A549 (cell line): ENCODE measurements around the gene NRXN3. TPM values are rescaled to one million over a fixed set of nuclear protein-coding genes. Genes with fewer than 3 reads are reported as not detected.
A peak's percentile ranks its signal among the peaks of the same experiment; 100 is the strongest.

Experiments
- ATAC-seq, 2 experiments: fragments of 200-7000 bp in 1 of 2; fragments of >200 bp in 1 of 2; cut with Nextera tagmentation in 1 of 2; cut with Tn5 transposase in 1 of 2; 3 replicates each; pipeline versions ENCODE4 v1.8.0 to v1.9.1; 2018 to 2020; ENCODE audit warnings: mild to moderate bottlenecking in 1 of 2, moderate library complexity in 1 of 2
- CTCF ChIA-PET: fragments of 300-600 bp; sonication (Branson Sonifier 250); formaldehyde crosslinking; extraction: SDS; loops from one replicate; lab custom pipeline; 2021; ENCODE audit warnings: antibody characterized with exemption, inconsistent platforms; lab: Yijun Ruan, JAX
- POLR2A ChIA-PET: fragments of 350-600 bp; formaldehyde crosslinking; extraction: SDS; loops from one replicate; lab custom pipeline; 2021; ENCODE audit warnings: antibody characterized with exemption, inconsistent platforms; lab: Yijun Ruan, JAX
- DNase-seq, 2 experiments: peaks; one replicate each; pipeline versions ENCODE4 v3.0.0 to v3.0.0-alpha.2; 2011 to 2016; ENCODE audit warnings: low read depth in 1 of 2, low spot score in 1 of 2
- FAIRE-seq: peaks from 2 replicates; lab custom pipeline; 2011; peaks lifted over from hg19 to GRCh38; lab: Jason Lieb, UNC
- H3K27ac ChIP-seq, 2 experiments: fragments of >200 bp; sonication (Bioruptor Twin); formaldehyde crosslinking; 3 replicates each; pipeline ENCODE4 v1.5.1; 2016 to 2017
- H3K4me1 ChIP-seq: fragments of >200 bp; sonication (Bioruptor Twin); formaldehyde crosslinking; 3 replicates; pipeline ENCODE4 v1.6.1; 2016
- H3K4me2 ChIP-seq: fragments of >200 bp; sonication (Bioruptor Twin); formaldehyde crosslinking; 3 replicates; pipeline ENCODE4 v1.6.1; 2016
- H3K4me3 ChIP-seq: fragments of >200 bp; sonication (Bioruptor Twin); formaldehyde crosslinking; 3 replicates; pipeline ENCODE4 v1.5.1; 2016
- H3K9me3 ChIP-seq: fragments of >200 bp; sonication (Bioruptor Twin); formaldehyde crosslinking; 3 replicates; pipeline ENCODE4 v1.6.1; 2016
- CBX8 ChIP-seq: fragments of 200-600 bp; sonication (generic); IDR thresholded peaks from 2 replicates; pipeline ENCODE4 v1.6.1; 2016
- CHD2 ChIP-seq: fragments of 150-350 bp; IDR thresholded peaks from 2 replicates; pipeline ENCODE4 v1.6.1; 2014; ENCODE audit warnings: low read length; ENCODE audit not compliant: partially characterized antibody
- EP300 ChIP-seq, 2 experiments: fragments of >200 bp; sonication (Bioruptor Twin); formaldehyde crosslinking; IDR thresholded peaks; 2 replicates in 1 of 2; 3 replicates in 1 of 2; pipeline ENCODE4 v1.6.1; 2016 to 2017
- FOSB ChIP-seq: fragments of 250-450 bp; sonication (Bioruptor Pico); IDR thresholded peaks from 2 replicates; pipeline ENCODE4 v1.5.0; 2020; ENCODE audit warnings: mild to moderate bottlenecking, moderate library complexity
- FOSL2 ChIP-seq, 2 experiments: fragments of 450-650 bp in 1 of 2; fragments of >200 bp in 1 of 2; sonication (Bioruptor Twin) in 1 of 2; formaldehyde crosslinking; IDR thresholded peaks; 2 replicates each; pipeline versions ENCODE4 v1.5.0 to v1.6.1; 2016 to 2020; ENCODE audit warnings: mild to moderate bottlenecking in 1 of 2, moderate library complexity in 1 of 2
- HOXB13 ChIP-seq: fragments of 250-450 bp; sonication (Bioruptor Pico); IDR thresholded peaks from 2 replicates; pipeline ENCODE4 v1.5.0; 2020; ENCODE audit warnings: low read depth, mild to moderate bottlenecking, moderate library complexity
- JUNB ChIP-seq: fragments of >200 bp; sonication (Bioruptor Twin); formaldehyde crosslinking; IDR thresholded peaks from 2 replicates; pipeline ENCODE4 v1.6.1; 2016
- MAFK ChIP-seq: fragments of 450-650 bp; IDR thresholded peaks from 2 replicates; pipeline ENCODE4 v1.6.1; 2014; ENCODE audit not compliant: partially characterized antibody
- MYC ChIP-seq: IDR thresholded peaks from 2 replicates; pipeline ENCODE4 v1.6.1; 2012; ENCODE audit warnings: mild to moderate bottlenecking, inconsistent platforms, low read length, improper control_type of control experiment, borderline replicate concordance
- POLR2A ChIP-seq: IDR thresholded peaks from 2 replicates; pipeline ENCODE4 v1.6.1; 2012; ENCODE audit warnings: mild to moderate bottlenecking, low read length
- RARB ChIP-seq: fragments of 250-450 bp; sonication (Bioruptor Pico); IDR thresholded peaks from 2 replicates; pipeline ENCODE4 v1.8.0; 2021; ENCODE audit warnings: mild to moderate bottlenecking, moderate library complexity
- RCOR1 ChIP-seq: fragments of 150-350 bp; IDR thresholded peaks from 2 replicates; pipeline ENCODE4 v1.6.1; 2014; ENCODE audit warnings: antibody characterized with exemption, low read length, low read depth
- RFX5 ChIP-seq: fragments of 450-650 bp; IDR thresholded peaks from 2 replicates; pipeline ENCODE4 v1.7.1; 2014; ENCODE audit warnings: antibody characterized with exemption, mild to moderate bottlenecking, moderate library complexity
- RNF2 ChIP-seq: fragments of 200-600 bp; sonication (generic); IDR thresholded peaks from 2 replicates; pipeline ENCODE4 v1.6.1; 2016; ENCODE audit warnings: low read depth, mild to moderate bottlenecking, antibody characterized with exemption, moderate library complexity, borderline replicate concordance
- SMC3 ChIP-seq: fragments of >200 bp; sonication (Bioruptor Twin); formaldehyde crosslinking; IDR thresholded peaks from 3 replicates; pipeline ENCODE4 v1.6.1; 2018; ENCODE audit warnings: inconsistent platforms
- SREBF2 ChIP-seq: fragments of 450-650 bp; IDR thresholded peaks from 2 replicates; pipeline ENCODE4 v1.6.1; 2014; ENCODE audit warnings: mild to moderate bottlenecking, moderate library complexity
- TFCP2L1 ChIP-seq: fragments of 250-450 bp; sonication (Bioruptor Pico); IDR thresholded peaks from 2 replicates; pipeline ENCODE4 v1.5.0; 2021; ENCODE audit warnings: mild to moderate bottlenecking
- ZFP36 ChIP-seq: fragments of 450-650 bp; IDR thresholded peaks from 2 replicates; pipeline ENCODE4 v1.6.1; 2014; ENCODE audit warnings: borderline replicate concordance; ENCODE audit not compliant: partially characterized antibody
- ZSCAN20 ChIP-seq: fragments of 250-450 bp; sonication (Bioruptor Pico); IDR thresholded peaks from 2 replicates; pipeline ENCODE4 v1.8.0; 2022; ENCODE audit warnings: mild to moderate bottlenecking, moderate library complexity
- WGBS: methylation state at CpG from one replicate; pipeline ENCODE4 v1.1.6; 2017; ENCODE audit errors: missing lambda C conversion rate; 5-methylcytosine and 5-hydroxymethylcytosine counted together
- polyA minus RNA-seq: library from RNA; depleted of rRNA, polyadenylated mRNA; stranded (reverse); fragments of >200 nt; gene quantifications from 2 replicates; pipeline ENCODE4 v1.2.3, GENCODE V29; 2011; rRNA and poly(A)+ RNA removed
- polyA plus RNA-seq, 4 experiments: library from polyadenylated mRNA; depleted of rRNA in 3 of 4; stranded (reverse); fragments of >200 nt; fragmentation: RNase III in 1 of 4; extraction: RNeasy Plus Mini Kit Qiagen cat#74134 plus additional on column Dnase treatment in 1 of 4; gene quantifications; 2 replicates in 3 of 4; 3 replicates in 1 of 4; pipeline ENCODE4 v1.2.3, GENCODE V29; 2011 to 2017
- TF ChIP-seq, protein P1 (sequence below): fragments of >200 bp; sonication (Bioruptor Twin); formaldehyde crosslinking; IDR thresholded peaks from 3 replicates; pipeline ENCODE4 v1.6.1; 2016
- TF ChIP-seq, protein P2 (sequence below): fragments of 250-450 bp; sonication (Bioruptor Pico); IDR thresholded peaks from 2 replicates; pipeline ENCODE4 v1.5.0; 2021; ENCODE audit warnings: mild to moderate bottlenecking, moderate library complexity, borderline replicate concordance
- TF ChIP-seq, protein P3 (sequence below): fragments of 450-650 bp; IDR thresholded peaks from 2 replicates; pipeline ENCODE4 v1.6.1; 2014; ENCODE audit warnings: antibody characterized with exemption

NRXN3 gene
- polyA plus RNA-seq (2011; rRNA removed): 0.62 and 0.66 TPM in 2 replicates
- polyA plus RNA-seq (2012; cell fraction: cytosol; rRNA removed): 0.34 and 0.43 TPM in 2 replicates
- 0.70 and 1.2 TPM in 2 replicates for polyA plus RNA-seq (2012; cell fraction: nucleus; rRNA removed)
- 2.1 to 2.3 TPM (median 2.1 TPM) in 3 replicates for polyA plus RNA-seq (2017; fragmentation: RNase III; extraction: RNeasy Plus Mini Kit Qiagen cat#74134 plus additional on column Dnase treatment)
- 1.2 and 1.7 TPM in 2 replicates for polyA minus RNA-seq

DNA sequence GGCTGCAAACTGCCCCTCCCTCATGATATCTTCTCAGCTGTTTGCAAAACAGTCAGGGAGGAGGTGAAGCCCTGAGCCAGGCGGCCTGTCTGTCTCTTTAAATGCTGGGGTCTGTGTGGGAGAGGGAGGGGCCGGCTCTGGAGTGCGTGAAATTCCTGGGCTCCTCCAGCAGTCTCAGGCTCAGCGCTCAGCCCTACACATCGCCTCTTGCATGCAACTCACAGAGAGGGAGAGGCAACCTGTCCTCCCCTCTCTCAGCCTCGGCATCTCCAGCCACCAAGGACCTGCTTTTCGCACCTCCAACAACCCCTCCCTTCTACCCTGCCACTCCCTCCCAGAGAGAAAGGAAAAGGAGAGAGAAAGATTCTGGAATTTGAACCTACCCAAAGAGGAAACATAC lies at the start of gene NRXN3:
TSS of gene NRXN3 (plus strand) at position 171 of the 400 bp plus-strand sequence. CDS start 72,721 bp downstream, outside the sequence.
- Histone ChIP-seq H3K27ac (no peak within 1 kb of the TSS), H3K9me3 (no peaks in the 10 kb centered on the region), H3K4me2 (peak within 1 kb of the TSS; percentile 66), H3K4me1 (no peaks in the 10 kb centered on the region), H3K4me3 (0 out of 3 replicates have a peak within 1 kb of the TSS, but pooled peaks have one; percentile 24)
- ATAC-seq (peak; percentile 82 to 92; a peak in 5 of 6 replicates), DNase-seq (peak in 1 of 2 experiments; percentile 16), FAIRE-seq (no peak)
- TF ChIP-seq ZSCAN20 (no peak), CBX8 (no peak), RNF2 (no peak), FOSB (CRISPR knock-in tag) (no peak), ZFP36 (no peak), JUNB (no peak), HOXB13 (no peak), RCOR1 (no peak), EP300 (IDR thresholded peaks at IDR 0.05) (no peak), RFX5 (no peak), CHD2 (no peak)
- TF ChIP-seq, protein P1, sequence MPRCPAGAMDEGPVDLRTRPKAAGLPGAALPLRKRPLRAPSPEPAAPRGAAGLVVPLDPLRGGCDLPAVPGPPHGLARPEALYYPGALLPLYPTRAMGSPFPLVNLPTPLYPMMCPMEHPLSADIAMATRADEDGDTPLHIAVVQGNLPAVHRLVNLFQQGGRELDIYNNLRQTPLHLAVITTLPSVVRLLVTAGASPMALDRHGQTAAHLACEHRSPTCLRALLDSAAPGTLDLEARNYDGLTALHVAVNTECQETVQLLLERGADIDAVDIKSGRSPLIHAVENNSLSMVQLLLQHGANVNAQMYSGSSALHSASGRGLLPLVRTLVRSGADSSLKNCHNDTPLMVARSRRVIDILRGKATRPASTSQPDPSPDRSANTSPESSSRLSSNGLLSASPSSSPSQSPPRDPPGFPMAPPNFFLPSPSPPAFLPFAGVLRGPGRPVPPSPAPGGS: no peak
- TF ChIP-seq, protein P2, sequence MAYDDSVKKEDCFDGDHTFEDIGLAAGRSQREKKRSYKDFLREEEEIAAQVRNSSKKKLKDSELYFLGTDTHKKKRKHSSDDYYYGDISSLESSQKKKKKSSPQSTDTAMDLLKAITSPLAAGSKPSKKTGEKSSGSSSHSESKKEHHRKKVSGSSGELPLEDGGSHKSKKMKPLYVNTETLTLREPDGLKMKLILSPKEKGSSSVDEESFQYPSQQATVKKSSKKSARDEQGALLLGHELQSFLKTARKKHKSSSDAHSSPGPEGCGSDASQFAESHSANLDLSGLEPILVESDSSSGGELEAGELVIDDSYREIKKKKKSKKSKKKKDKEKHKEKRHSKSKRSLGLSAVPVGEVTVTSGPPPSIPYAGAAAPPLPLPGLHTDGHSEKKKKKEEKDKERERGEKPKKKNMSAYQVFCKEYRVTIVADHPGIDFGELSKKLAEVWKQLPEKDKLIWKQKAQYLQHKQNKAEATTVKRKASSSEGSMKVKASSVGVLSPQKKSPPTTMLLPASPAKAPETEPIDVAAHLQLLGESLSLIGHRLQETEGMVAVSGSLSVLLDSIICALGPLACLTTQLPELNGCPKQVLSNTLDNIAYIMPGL (CRISPR knock-in tag): no peak
- TF ChIP-seq, protein P3, sequence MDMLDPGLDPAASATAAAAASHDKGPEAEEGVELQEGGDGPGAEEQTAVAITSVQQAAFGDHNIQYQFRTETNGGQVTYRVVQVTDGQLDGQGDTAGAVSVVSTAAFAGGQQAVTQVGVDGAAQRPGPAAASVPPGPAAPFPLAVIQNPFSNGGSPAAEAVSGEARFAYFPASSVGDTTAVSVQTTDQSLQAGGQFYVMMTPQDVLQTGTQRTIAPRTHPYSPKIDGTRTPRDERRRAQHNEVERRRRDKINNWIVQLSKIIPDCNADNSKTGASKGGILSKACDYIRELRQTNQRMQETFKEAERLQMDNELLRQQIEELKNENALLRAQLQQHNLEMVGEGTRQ: no peak
- 0% methylated on average over 7 of the region's 7 CpGs for WGBS
- CTCF ChIA-PET: interaction anchor here (1.7 kb wide), 1 partner anchor 9 kb away, joined by 5 read pairs; no protein-coding TSS in a partner anchor
- POLR2A ChIA-PET: no interaction called here

DNA sequence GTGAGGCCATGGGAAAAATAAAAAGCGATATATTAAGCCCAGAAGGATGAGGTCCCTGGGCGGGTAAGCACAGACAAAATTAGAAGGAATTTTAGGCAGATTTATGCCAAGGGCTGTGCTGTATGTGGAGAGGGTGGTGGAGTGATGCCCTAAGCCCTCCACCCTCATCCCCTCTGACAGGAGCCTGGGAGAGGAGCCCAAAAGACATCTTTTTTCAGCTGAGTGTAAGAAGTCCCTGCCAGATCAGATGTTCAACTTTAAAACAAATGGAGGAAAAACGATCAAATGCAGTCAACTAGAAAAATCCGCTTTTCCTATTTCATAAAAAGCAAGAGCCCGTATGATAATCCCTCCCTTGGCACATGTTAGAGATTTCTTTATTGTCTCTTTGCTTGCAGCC lies 47.7 kb upstream of the NRXN3 start:
- FAIRE-seq (no peak), DNase-seq (no peak), ATAC-seq (no peak)
- H3K4me1 ChIP-seq: no peaks in the 10 kb centered on the region
- H3K4me2 ChIP-seq: no peak overlapping the region
- WGBS: 48% methylated on average over 5 of the region's 5 CpGs
- ChIA-PET CTCF (interaction anchor here (0.6 kb wide), 1 partner anchor 479 kb away, joined by 3 read pairs; no protein-coding TSS in a partner anchor), POLR2A (no interaction called here)
- TF ChIP-seq, protein P2 (CRISPR knock-in tag): no peak
- TF ChIP-seq ZFP36 (no peak), POLR2A (no peak), FOSL2 (IDR thresholded peaks at IDR 0.05) (no peak), FOSL2 (CRISPR knock-in tag; IDR thresholded peaks at IDR 0.05) (no peak), TFCP2L1 (CRISPR knock-in tag) (no peak), RARB (CRISPR knock-in tag) (no peak), ZSCAN20 (no peak), MAFK (no peak), RCOR1 (no peak), SREBF2 (no peak), MYC (no peak), SMC3 (no peak)
- TF ChIP-seq, protein P1: no peak
- H3K9me3 ChIP-seq: no peaks in the 10 kb centered on the region
- H3K27ac ChIP-seq: no peak overlapping the region
- H3K4me3 ChIP-seq: no peak overlapping the region
